HCT116 (cell line): ENCODE data around the gene HSP90AB1. TPM values are rescaled to one million over a fixed set of nuclear protein-coding genes. Genes with fewer than 3 reads are reported as not detected.

Source experiments
- ATAC-seq: fragments of 200-7000 bp; cut with Tn5 transposase; 2 replicates; pipeline ENCODE4 v1.9.1; 2020; ENCODE audit warnings: mild to moderate bottlenecking, moderate library complexity
- BruUV-seq: library from RNA; stranded (reverse); fragments of 400-500 nt; replicated peaks from 2 replicates; lab custom pipeline; 2021; lab: Mats Ljungman, UMichigan
- CTCF ChIA-PET: fragments of 300-600 bp; sonication (Branson Sonifier 250); formaldehyde crosslinking; loops from one replicate; lab custom pipeline; 2021; ENCODE audit warnings: antibody characterized with exemption; lab: Charles Lee
- POLR2A ChIA-PET: fragments of 300-600, 350-600 bp; sonication (Branson Sonifier 250); formaldehyde crosslinking; loops from one replicate; lab custom pipeline; 2021; ENCODE audit warnings: antibody characterized with exemption; lab: Charles Lee
- RAD21 ChIA-PET, 2 experiments: fragments of 300-600 bp; sonication (Branson Sonifier 250); formaldehyde crosslinking; loops; one replicate each; lab custom pipeline; 2023; ENCODE audit warnings: low total read pairs in 2 of 2; ENCODE audit not compliant: uncharacterized antibody in 2 of 2, unreplicated experiment in 2 of 2, low non-redundant PET in 1 of 2; lab: Charles Lee
- DNase-seq: peaks from one replicate; pipeline ENCODE4 v3.0.0-alpha.2; 2010; ENCODE audit warnings: low read depth, low spot score
- H2AFZ ChIP-seq: fragments of 200-600 bp; shearing (Covaris generic), sonication (generic); 2 replicates; pipeline ENCODE4 v1.6.1; 2017; ENCODE audit warnings: low read depth, mixed run types, mixed read lengths, antibody characterized with exemption, low read length; ENCODE audit not compliant: poor library complexity, severe bottlenecking
- H3K27ac ChIP-seq: 2 replicates; pipeline ENCODE4 v1.5.1; 2012; ENCODE audit warnings: low read depth, low read length
- H3K27me3 ChIP-seq: fragments of 200-600 bp; sonication (generic); 2 replicates; pipeline ENCODE4 v1.6.1; 2016; ENCODE audit warnings: mixed run types, low read length, mixed read lengths; ENCODE audit not compliant: insufficient read depth
- H3K36me3 ChIP-seq, 2 experiments: fragments of 200-500 bp in 1 of 2; fragments of 200-600 bp in 1 of 2; sonication (Bioruptor generic) in 1 of 2; sonication (generic) in 1 of 2; 2 replicates each; pipeline versions ENCODE4 v1.5.1 to v1.6.1; 2014 to 2016; ENCODE audit warnings: low read length in 2 of 2, inconsistent platforms in 1 of 2, mixed read lengths in 1 of 2, mixed run types in 1 of 2; ENCODE audit not compliant: insufficient read depth in 2 of 2, control insufficient read depth in 1 of 2
- H3K4me1 ChIP-seq, 2 experiments: fragments of 200-600 bp in 1 of 2; sonication (generic) in 1 of 2; 2 replicates each; pipeline versions ENCODE4 v1.5.1 to v1.6.1; 2012 to 2017; ENCODE audit warnings: low read length in 2 of 2, inconsistent platforms in 1 of 2, mild to moderate bottlenecking in 1 of 2, mixed read lengths in 1 of 2, mixed run types in 1 of 2, moderate library complexity in 1 of 2; ENCODE audit not compliant: insufficient read depth in 2 of 2, control insufficient read depth in 1 of 2
- H3K4me2 ChIP-seq: fragments of 200-600 bp; sonication (generic); 2 replicates; pipeline ENCODE4 v1.6.1; 2017; ENCODE audit warnings: mixed run types, low read length, mixed read lengths
- H3K4me3 ChIP-seq, 2 experiments: fragments of 200-600 bp in 1 of 2; sonication (generic) in 1 of 2; replicated peaks in 1 of 2; 2 replicates each; pipeline ENCODE4 v1.5.1; 2011 to 2016; ENCODE audit warnings: low read length in 2 of 2, control low read depth in 1 of 2, low read depth in 1 of 2, mild to moderate bottlenecking in 1 of 2, mixed read lengths in 1 of 2, mixed run types in 1 of 2
- H3K79me2 ChIP-seq: fragments of 200-600 bp; sonication (generic); 2 replicates; pipeline ENCODE4 v1.6.1; 2017; ENCODE audit warnings: mild to moderate bottlenecking, mixed run types, low read length, moderate library complexity, mixed read lengths; ENCODE audit not compliant: insufficient read depth
- H3K9ac ChIP-seq: fragments of 200-600 bp; sonication (generic); 2 replicates; pipeline ENCODE4 v1.6.1; 2016; ENCODE audit warnings: low read length, mixed read lengths
- H3K9me2 ChIP-seq: fragments of 200-600 bp; sonication (generic), shearing (Covaris generic); 2 replicates; pipeline ENCODE4 v1.6.1; 2017; ENCODE audit warnings: mixed run types, mild to moderate bottlenecking, moderate library complexity; ENCODE audit not compliant: insufficient read depth
- H3K9me3 ChIP-seq, 2 experiments: fragments of 200-500 bp in 1 of 2; fragments of 200-600 bp in 1 of 2; sonication (Bioruptor generic) in 1 of 2; sonication (generic) in 1 of 2; 2 replicates each; pipeline ENCODE4 v1.6.1; 2014 to 2017; ENCODE audit warnings: low read length in 2 of 2, mixed read lengths in 2 of 2, inconsistent platforms in 1 of 2, low read depth in 1 of 2, mild to moderate bottlenecking in 1 of 2, mixed run types in 1 of 2, moderate library complexity in 1 of 2; ENCODE audit not compliant: control insufficient read depth in 1 of 2, insufficient read depth in 1 of 2
- H4K20me1 ChIP-seq: fragments of 200-600 bp; sonication (generic), shearing (Covaris generic); 2 replicates; pipeline ENCODE4 v1.6.1; 2017; ENCODE audit warnings: mixed run types, mild to moderate bottlenecking, moderate library complexity; ENCODE audit not compliant: insufficient read depth
- CBX3 ChIP-seq: IDR thresholded peaks from 2 replicates; pipeline ENCODE4 v1.6.1; 2012; ENCODE audit warnings: low read depth
- EGR1 ChIP-seq: IDR thresholded peaks from 2 replicates; pipeline ENCODE4 v1.6.1; 2012; ENCODE audit warnings: low read depth
- ELF1 ChIP-seq: IDR thresholded peaks from 2 replicates; pipeline ENCODE4 v1.6.1; 2012; ENCODE audit warnings: low read depth, borderline replicate concordance
- EZH2 ChIP-seq: fragments of 200-600 bp; sonication (generic); IDR thresholded peaks from 2 replicates; pipeline ENCODE4 v1.6.1; 2017; ENCODE audit warnings: antibody characterized with exemption, mixed run types
- EZH2phosphoT487 ChIP-seq: fragments of 200-600 bp; IDR thresholded peaks from 2 replicates; pipeline ENCODE4 v1.6.1; 2018; ENCODE audit warnings: antibody characterized with exemption, borderline replicate concordance
- FOSL1 ChIP-seq: IDR thresholded peaks from 2 replicates; pipeline ENCODE4 v1.6.1; 2012; ENCODE audit warnings: low read depth
- JUND ChIP-seq: IDR thresholded peaks from 2 replicates; pipeline ENCODE4 v1.6.1; 2012
- POLR2A ChIP-seq: IDR thresholded peaks from 2 replicates; pipeline ENCODE4 v1.7.0; 2011; ENCODE audit warnings: borderline replicate concordance; ENCODE audit not compliant: insufficient read depth, insufficient read length; ENCODE audit errors: extremely low read depth
- POLR2AphosphoS5 ChIP-seq: IDR thresholded peaks from 2 replicates; pipeline ENCODE4 v1.6.1; 2011; ENCODE audit warnings: mild to moderate bottlenecking, low read depth, low read length, moderate library complexity
- RAD21 ChIP-seq: IDR thresholded peaks from 2 replicates; pipeline ENCODE4 v1.6.1; 2012; ENCODE audit warnings: low read depth, mild to moderate bottlenecking
- SIN3A ChIP-seq: IDR thresholded peaks from 2 replicates; pipeline ENCODE4 v1.6.1; 2012; ENCODE audit warnings: low read depth
- SP1 ChIP-seq: IDR thresholded peaks from 2 replicates; pipeline ENCODE4 v1.6.1; 2012; ENCODE audit warnings: low read depth
- SRF ChIP-seq: IDR thresholded peaks from 2 replicates; pipeline ENCODE4 v1.6.1; 2012; ENCODE audit warnings: low read depth
- YY1 ChIP-seq: IDR thresholded peaks from 2 replicates; pipeline ENCODE4 v1.6.1; 2011; ENCODE audit warnings: low read length, low read depth, moderate library complexity, mild to moderate bottlenecking; ENCODE audit not compliant: insufficient replicate concordance; ENCODE audit errors: extremely low read depth
- ZFX ChIP-seq: fragments of 450-650 bp; IDR thresholded peaks from 2 replicates; pipeline ENCODE4 v1.6.1; 2017
- ZNF274 ChIP-seq: fragments of 200-500 bp; sonication (Bioruptor generic); IDR thresholded peaks from 2 replicates; pipeline ENCODE4 v1.6.1; 2014; ENCODE audit warnings: mild to moderate bottlenecking, low read depth, low read length, inconsistent platforms
- intact Hi-C: fragments of 100-400 bp; cut with micrococcal nuclease; formaldehyde crosslinking; loops from 2 replicates; pipeline ENCODE4 v1.10.0; 2022
- total RNA-seq: library from RNA; stranded (reverse); gene quantifications from one replicate; pipeline ENCODE4 v1.2.1, GENCODE V29; 2021; ENCODE audit not compliant: unreplicated experiment
- TF ChIP-seq, protein P1 (sequence below): IDR thresholded peaks from 2 replicates; pipeline ENCODE4 v1.6.1; 2012
- TF ChIP-seq, protein P2 (sequence below): IDR thresholded peaks from 2 replicates; pipeline ENCODE4 v1.6.1; 2012
- TF ChIP-seq, protein P3 (sequence below): IDR thresholded peaks from 2 replicates; pipeline ENCODE4 v1.6.1; 2012; ENCODE audit warnings: low read depth
- TF ChIP-seq, protein P4 (sequence below): IDR thresholded peaks from 2 replicates; pipeline ENCODE4 v1.6.1; 2011; ENCODE audit warnings: mild to moderate bottlenecking, low read length, moderate library complexity; ENCODE audit not compliant: insufficient replicate concordance; ENCODE audit errors: extremely low read depth

Gene HSP90AB1
- total RNA-seq, 1 experiment from 2014 or later = 2,554 TPM

DNA sequence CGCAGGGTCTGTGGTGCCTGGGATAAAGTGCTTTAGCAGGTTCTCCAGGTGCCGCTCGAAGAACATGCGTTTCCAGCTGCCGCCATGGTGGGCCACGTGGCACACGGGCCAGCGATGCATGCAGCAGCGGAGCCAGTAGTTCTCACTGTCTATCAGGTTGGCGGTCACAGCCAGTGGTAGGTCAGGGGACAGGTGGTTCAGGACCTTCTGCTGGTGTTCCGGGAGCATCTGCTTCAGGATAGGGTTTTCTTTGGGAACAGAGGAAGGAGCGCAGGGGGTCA is 39.3 kb downstream of the HSP90AB1 start:
- no peak for TF ChIP-seq CBX3
- TF ChIP-seq, protein P1, sequence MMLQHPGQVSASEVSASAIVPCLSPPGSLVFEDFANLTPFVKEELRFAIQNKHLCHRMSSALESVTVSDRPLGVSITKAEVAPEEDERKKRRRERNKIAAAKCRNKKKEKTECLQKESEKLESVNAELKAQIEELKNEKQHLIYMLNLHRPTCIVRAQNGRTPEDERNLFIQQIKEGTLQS = no peak
- no peak for TF ChIP-seq SRF
- no peak for TF ChIP-seq POLR2AphosphoS5
- TF ChIP-seq EGR1 = no peak
- TF ChIP-seq FOSL1 = no peak
- TF ChIP-seq ZNF274 = no peak
- no peak for TF ChIP-seq JUND
- no peak for TF ChIP-seq POLR2A
- TF ChIP-seq ELF1 = no peak
- TF ChIP-seq, protein P2, sequence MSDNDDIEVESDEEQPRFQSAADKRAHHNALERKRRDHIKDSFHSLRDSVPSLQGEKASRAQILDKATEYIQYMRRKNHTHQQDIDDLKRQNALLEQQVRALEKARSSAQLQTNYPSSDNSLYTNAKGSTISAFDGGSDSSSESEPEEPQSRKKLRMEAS = no peak
- TF ChIP-seq EZH2phosphoT487 = no peak
- TF ChIP-seq SP1 = no peak
- TF ChIP-seq RAD21 = no peak
- TF ChIP-seq SIN3A = no peak
- TF ChIP-seq EZH2 = no peak
- TF ChIP-seq, protein P3, sequence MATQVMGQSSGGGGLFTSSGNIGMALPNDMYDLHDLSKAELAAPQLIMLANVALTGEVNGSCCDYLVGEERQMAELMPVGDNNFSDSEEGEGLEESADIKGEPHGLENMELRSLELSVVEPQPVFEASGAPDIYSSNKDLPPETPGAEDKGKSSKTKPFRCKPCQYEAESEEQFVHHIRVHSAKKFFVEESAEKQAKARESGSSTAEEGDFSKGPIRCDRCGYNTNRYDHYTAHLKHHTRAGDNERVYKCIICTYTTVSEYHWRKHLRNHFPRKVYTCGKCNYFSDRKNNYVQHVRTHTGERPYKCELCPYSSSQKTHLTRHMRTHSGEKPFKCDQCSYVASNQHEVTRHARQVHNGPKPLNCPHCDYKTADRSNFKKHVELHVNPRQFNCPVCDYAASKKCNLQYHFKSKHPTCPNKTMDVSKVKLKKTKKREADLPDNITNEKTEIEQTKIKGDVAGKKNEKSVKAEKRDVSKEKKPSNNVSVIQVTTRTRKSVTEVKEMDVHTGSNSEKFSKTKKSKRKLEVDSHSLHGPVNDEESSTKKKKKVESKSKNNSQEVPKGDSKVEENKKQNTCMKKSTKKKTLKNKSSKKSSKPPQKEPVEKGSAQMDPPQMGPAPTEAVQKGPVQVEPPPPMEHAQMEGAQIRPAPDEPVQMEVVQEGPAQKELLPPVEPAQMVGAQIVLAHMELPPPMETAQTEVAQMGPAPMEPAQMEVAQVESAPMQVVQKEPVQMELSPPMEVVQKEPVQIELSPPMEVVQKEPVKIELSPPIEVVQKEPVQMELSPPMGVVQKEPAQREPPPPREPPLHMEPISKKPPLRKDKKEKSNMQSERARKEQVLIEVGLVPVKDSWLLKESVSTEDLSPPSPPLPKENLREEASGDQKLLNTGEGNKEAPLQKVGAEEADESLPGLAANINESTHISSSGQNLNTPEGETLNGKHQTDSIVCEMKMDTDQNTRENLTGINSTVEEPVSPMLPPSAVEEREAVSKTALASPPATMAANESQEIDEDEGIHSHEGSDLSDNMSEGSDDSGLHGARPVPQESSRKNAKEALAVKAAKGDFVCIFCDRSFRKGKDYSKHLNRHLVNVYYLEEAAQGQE = no peak
- TF ChIP-seq, protein P4, sequence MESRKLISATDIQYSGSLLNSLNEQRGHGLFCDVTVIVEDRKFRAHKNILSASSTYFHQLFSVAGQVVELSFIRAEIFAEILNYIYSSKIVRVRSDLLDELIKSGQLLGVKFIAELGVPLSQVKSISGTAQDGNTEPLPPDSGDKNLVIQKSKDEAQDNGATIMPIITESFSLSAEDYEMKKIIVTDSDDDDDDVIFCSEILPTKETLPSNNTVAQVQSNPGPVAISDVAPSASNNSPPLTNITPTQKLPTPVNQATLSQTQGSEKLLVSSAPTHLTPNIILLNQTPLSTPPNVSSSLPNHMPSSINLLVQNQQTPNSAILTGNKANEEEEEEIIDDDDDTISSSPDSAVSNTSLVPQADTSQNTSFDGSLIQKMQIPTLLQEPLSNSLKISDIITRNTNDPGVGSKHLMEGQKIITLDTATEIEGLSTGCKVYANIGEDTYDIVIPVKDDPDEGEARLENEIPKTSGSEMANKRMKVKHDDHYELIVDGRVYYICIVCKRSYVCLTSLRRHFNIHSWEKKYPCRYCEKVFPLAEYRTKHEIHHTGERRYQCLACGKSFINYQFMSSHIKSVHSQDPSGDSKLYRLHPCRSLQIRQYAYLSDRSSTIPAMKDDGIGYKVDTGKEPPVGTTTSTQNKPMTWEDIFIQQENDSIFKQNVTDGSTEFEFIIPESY = no peak
- no peak for TF ChIP-seq YY1
- TF ChIP-seq ZFX = no peak
- CTCF ChIA-PET = no interaction called here

More for the DNA sequence above, 39.3 kb downstream of the HSP90AB1 start:
- Histone ChIP-seq H3K9me3 (no peaks in the 10 kb centered on the region), H3K27me3 (peaks cover 51% of the 10 kb centered on the region), H3K4me1 (no peaks in the 10 kb centered on the region), H3K4me3 (no peak overlapping the region), H4K20me1 (no peaks in the 10 kb centered on the region), H3K27ac (no peak overlapping the region), H3K79me2 (no peaks in the 10 kb centered on the region), H3K4me2 (no peak overlapping the region), H3K36me3 (no peaks in the 10 kb centered on the region), H3K9ac (no peak overlapping the region), H2AFZ (no peak overlapping the region), H3K9me2 (no peaks in the 10 kb centered on the region)
- intact Hi-C loops = no loop called here
- DNase-seq (no peak), ATAC-seq (no peak)
- ChIA-PET RAD21 (no interaction called here), POLR2A (no interaction called here)
- BruUV-seq = no TSS peak
